Measurements from ENCODE around the gene ZNF385B. TPM values are rescaled to one million over a fixed set of nuclear protein-coding genes. Genes with fewer than 3 reads are reported as not detected.

ZNF385B gene
- polyA plus RNA-seq, 1 of the 3 experiments (the other 2 are of a cell fraction) = 0.16 TPM

GRCh38 chr2:179578171-179578916 is 283.1 kb downstream of the ZNF385B start:
- Histone ChIP-seq H3K79me2 (ENCODE audit: insufficient read depth) (no peaks in the 10 kb centered on the region), H3K9me2 (no peaks in the 10 kb centered on the region), H3K27ac (ENCODE audit: low read depth in 2 of 2, low read length in 1 of 2) (no peak overlapping the region), H2AFZ (ENCODE audit: low read depth) (no peak overlapping the region), H3K9me3 (no peaks in the 10 kb centered on the region), H3K4me1 (ENCODE audit: control insufficient read depth in 1 of 2, insufficient read depth in 2 of 2, low read depth in 1 of 2, low read length in 1 of 2) (no peaks in the 10 kb centered on the region; a peak in 1 of 4 replicates), H4K20me1 (ENCODE audit: insufficient read depth) (no peaks in the 10 kb centered on the region), H3K9ac (no peak overlapping the region), H3K4me3 (ENCODE audit: low read depth in 2 of 2, low read length in 1 of 2) (no peak overlapping the region), H3K36me3 (replicated peaks in 1 of 2; ENCODE audit: control insufficient read depth in 1 of 2, insufficient read depth in 2 of 2, low read length in 1 of 2) (no peaks in the 10 kb centered on the region), H3F3A (replicated peaks; ENCODE audit: insufficient read depth) (peaks cover 5% of the 10 kb centered on the region), H3K4me2 (no peak overlapping the region), H3K27me3 (ENCODE audit: insufficient read depth) (no peaks in the 10 kb centered on the region)
- no peak for DNase-seq
- ChIA-PET CTCF (interaction anchor here (1.1 kb wide), 1 partner anchor 167 kb away, joined by 3 read pairs; no protein-coding TSS in a partner anchor), POLR2A (no interaction called here)
- TF ChIP-seq TAF1 (IDR thresholded peaks at IDR 0.05; ENCODE audit: borderline replicate concordance, low read depth, low read length) (no peak), CTCF (IDR thresholded peaks at IDR 0.05) (no peak), TEAD4 (IDR thresholded peaks at IDR 0.05; ENCODE audit: borderline replicate concordance, insufficient read depth) (no peak), ZBTB33 (IDR thresholded peaks at IDR 0.05; ENCODE audit: borderline replicate concordance, low read depth) (no peak)
- 76% methylated on average over 2 of the region's 2 CpGs for WGBS (ENCODE audit: low lambda C conversion rate)

- ChIA-PET CTCF (no interaction called here), POLR2A (no interaction called here)
- no peak overlapping the region for H3K9ac ChIP-seq
- H3K79me2 ChIP-seq (ENCODE audit: insufficient read depth) = no peaks in the 10 kb centered on the region
- H3K9me3 ChIP-seq = no peaks in the 10 kb centered on the region
- 0 out of 2 replicates have a peak overlapping the region, but pooled peaks have one; percentile 4 for H2AFZ ChIP-seq (ENCODE audit: low read depth)
- H3K36me3 ChIP-seq (replicated peaks in 1 of 2; ENCODE audit: control insufficient read depth in 1 of 2, insufficient read depth in 2 of 2, low read length in 1 of 2) = no peaks in the 10 kb centered on the region
- no peaks in the 10 kb centered on the region for H3K27me3 ChIP-seq (ENCODE audit: insufficient read depth)
- H3K9me2 ChIP-seq = no peaks in the 10 kb centered on the region
- no peaks in the 10 kb centered on the region for H3F3A ChIP-seq (replicated peaks; ENCODE audit: insufficient read depth)
- H4K20me1 ChIP-seq (ENCODE audit: insufficient read depth) = no peaks in the 10 kb centered on the region
- H3K27ac ChIP-seq (ENCODE audit: low read depth in 2 of 2, low read length in 1 of 2) = no peak overlapping the region
- H3K4me2 ChIP-seq = no peak overlapping the region
- 63% methylated on average over 3 of the region's 3 CpGs for WGBS (ENCODE audit: low lambda C conversion rate)
- no peak for TF ChIP-seq NRF1 (IDR thresholded peaks at IDR 0.05; ENCODE audit: low read depth, low read length)
- TF ChIP-seq POLR2AphosphoS5 (IDR thresholded peaks at IDR 0.05; ENCODE audit: low read depth, low read length) = no peak
- no peak for TF ChIP-seq ELF1 (IDR thresholded peaks at IDR 0.05)
- no peak for TF ChIP-seq JUND (IDR thresholded peaks at IDR 0.05)
- TF ChIP-seq SIN3A (IDR thresholded peaks at IDR 0.05; ENCODE audit: borderline replicate concordance, low read depth, low read length) = no peak
- TF ChIP-seq YY1 (IDR thresholded peaks at IDR 0.05; ENCODE audit: low read depth) = no peak
- TF ChIP-seq USF2 (IDR thresholded peaks at IDR 0.05; ENCODE audit: borderline replicate concordance, low read depth, low read length) = no peak
- no peak for TF ChIP-seq CHD2 (IDR thresholded peaks at IDR 0.05; ENCODE audit: low read length, partially characterized antibody)
- no peak for TF ChIP-seq PBX3 (IDR thresholded peaks at IDR 0.05)
- TF ChIP-seq EZH2phosphoT487 (IDR thresholded peaks at IDR 0.05; ENCODE audit: borderline replicate concordance, low read depth) = no peak
- TF ChIP-seq FOXJ3 (CRISPR knock-in tag; IDR thresholded peaks at IDR 0.05) = no peak
- TF ChIP-seq RAD21 (IDR thresholded peaks at IDR 0.05; ENCODE audit: low read length) = no peak
- no peak for TF ChIP-seq TEAD4 (IDR thresholded peaks at IDR 0.05; ENCODE audit: borderline replicate concordance, insufficient read depth)
- no peak for TF ChIP-seq RFX5 (IDR thresholded peaks at IDR 0.05; ENCODE audit: low read length)
- TF ChIP-seq RCOR1 (IDR thresholded peaks at IDR 0.05; ENCODE audit: low read length) = no peak
- TF ChIP-seq SMC3 (IDR thresholded peaks at IDR 0.05; ENCODE audit: low read depth, low read length) = no peak
- TF ChIP-seq ZBTB33 (IDR thresholded peaks at IDR 0.05; ENCODE audit: borderline replicate concordance, low read depth) = no peak
- H3K4me1 ChIP-seq (ENCODE audit: control insufficient read depth in 1 of 2, insufficient read depth in 2 of 2, low read depth in 1 of 2, low read length in 1 of 2) = no peaks in the 10 kb centered on the region
- H3K4me3 ChIP-seq (ENCODE audit: low read depth in 2 of 2, low read length in 1 of 2) = no peak overlapping the region
- no peak for DNase-seq
Measured at GRCh38 chr2:179574061-179574519, 287.3 kb downstream of the ZNF385B start.
